Fibroblast of villous mesenchyme (primary cell): ENCODE measurements around the gene ZNF548. TPM values are rescaled to one million over a fixed set of nuclear protein-coding genes. Genes with fewer than 3 reads are reported as not detected.

Experiments
- DNase-seq: peaks from one replicate; pipeline ENCODE4 v3.0.0-alpha.2; 2010; ENCODE audit warnings: low read depth
- H3K4me3 ChIP-seq: 2 replicates; pipeline ENCODE4 v1.5.1; 2011; ENCODE audit warnings: low read depth, mild to moderate bottlenecking, low read length
- CTCF ChIP-seq: IDR thresholded peaks from 2 replicates; pipeline ENCODE4 v1.5.1; 2012; ENCODE audit warnings: low read depth, mild to moderate bottlenecking, low read length; ENCODE audit not compliant: insufficient read depth
- total RNA-seq: library from RNA; depleted of rRNA; stranded (reverse); fragments of >200 nt; gene quantifications from 2 replicates; pipeline ENCODE4 v1.2.3, GENCODE V29; 2012

The ZNF548 gene
- total RNA-seq, 1 donor, result 19.0 TPM

- no peak for TF ChIP-seq CTCF
- DNase-seq, result no peak
- H3K4me3 ChIP-seq, result no peak overlapping the region
Measured at GRCh38 chr19:57441979-57442752, 52.5 kb downstream of the ZNF548 start.

GRCh38 chr19:57443121-57443696, 53.6 kb downstream of the ZNF548 start:
- no peak overlapping the region for H3K4me3 ChIP-seq
- no peak for TF ChIP-seq CTCF
- DNase-seq, result no peak

GRCh38 chr19:57452307-57452706, 62.7 kb downstream of the ZNF548 start:
- DNase-seq, result no peak
- no peak overlapping the region for H3K4me3 ChIP-seq
- TF ChIP-seq CTCF, result no peak

Other genes with a start within 250 kb of the ZNF548 start
- not detected in 2 replicates for gene ZIM3, start 244.7 kb upstream of the ZNF548 start, total RNA-seq
- not detected in 2 replicates for gene DUXA, start 222.4 kb upstream of the ZNF548 start, total RNA-seq
- gene ZNF264, start 198.4 kb upstream of the ZNF548 start, total RNA-seq, result 25.5 and 25.8 TPM in 2 replicates
- 0.43 and 0.64 TPM in 2 replicates for gene AURKC, start 158.8 kb upstream of the ZNF548 start, total RNA-seq
- 28.1 and 29.3 TPM in 2 replicates for gene ZNF805, start 149.2 kb upstream of the ZNF548 start, total RNA-seq
- 86.0 and 91.1 TPM in 2 replicates for gene ZNF460, start 109.4 kb upstream of the ZNF548 start, total RNA-seq
- gene ZNF543, start 69.4 kb upstream of the ZNF548 start, total RNA-seq, result 9.7 and 10.4 TPM in 2 replicates
- gene ZNF304, start 38.6 kb upstream of the ZNF548 start, total RNA-seq, result 9.0 and 11.2 TPM in 2 replicates
- 8.4 and 11.7 TPM in 2 replicates for gene TRAPPC2B, start 26.3 kb upstream of the ZNF548 start, total RNA-seq
- gene ZNF547, start 26.3 kb upstream of the ZNF548 start, total RNA-seq, result 1.9 and 6.0 TPM in 2 replicates
- gene ZNF17, start 21.3 kb downstream of the ZNF548 start, total RNA-seq, result 10.4 and 15.1 TPM in 2 replicates
- 10.8 and 11.0 TPM in 2 replicates for gene ZNF749, start 45.5 kb downstream of the ZNF548 start, total RNA-seq
- gene VN1R1, start 67.3 kb downstream of the ZNF548 start, total RNA-seq, result 0.32 and 0.86 TPM in 2 replicates
- gene ZNF772, start 87.7 kb downstream of the ZNF548 start, total RNA-seq, result 10.8 and 16.1 TPM in 2 replicates
- 10.4 and 13.5 TPM in 2 replicates for gene ZNF419, start 97.9 kb downstream of the ZNF548 start, total RNA-seq
- 12.1 and 17.4 TPM in 2 replicates for gene ZNF773, start 110.1 kb downstream of the ZNF548 start, total RNA-seq
- 4.5 and 6.5 TPM in 2 replicates for gene ZNF549, start 137.5 kb downstream of the ZNF548 start, total RNA-seq
- gene ZNF550, start 170.0 kb downstream of the ZNF548 start, total RNA-seq, result 5.5 and 8.6 TPM in 2 replicates
- gene ZNF416, start 189.1 kb downstream of the ZNF548 start, total RNA-seq, result 4.5 and 6.9 TPM in 2 replicates
- 11.3 and 12.1 TPM in 2 replicates for gene ZIK1, start 194.3 kb downstream of the ZNF548 start, total RNA-seq
- gene ZNF530, start 210.0 kb downstream of the ZNF548 start, total RNA-seq, result 3.9 and 7.1 TPM in 2 replicates
- gene ZNF134, start 224.4 kb downstream of the ZNF548 start, total RNA-seq, result 20.0 and 21.2 TPM in 2 replicates
- gene ZNF211, start 243.3 kb downstream of the ZNF548 start, total RNA-seq, result 9.3 and 11.7 TPM in 2 replicates